AG04450 (cell line): ENCODE measurements around the gene SMIM36. TPM values are rescaled to one million over a fixed set of nuclear protein-coding genes. Genes with fewer than 3 reads are reported as not detected.

ENCODE experiments used
- CTCF ChIA-PET: fragments of 300-600, 350-600 bp; formaldehyde crosslinking; extraction: SDS; loops from one replicate; lab custom pipeline; 2022; ENCODE audit warnings: antibody characterized with exemption, inconsistent platforms; lab: Charles Lee
- POLR2A ChIA-PET: fragments of 350-600 bp; formaldehyde crosslinking; extraction: SDS; loops from one replicate; lab custom pipeline; 2021; ENCODE audit warnings: antibody characterized with exemption, inconsistent platforms; lab: Yijun Ruan, JAX
- DNase-seq: peaks from one replicate; pipeline ENCODE4 v3.0.0-alpha.2; 2011; ENCODE audit warnings: low read depth, low spot score
- H3K27ac ChIP-seq: one replicate; pipeline ENCODE4 v1.5.1; 2012; ENCODE audit warnings: low read depth, low read length, control low read depth
- H3K27me3 ChIP-seq: one replicate; pipeline ENCODE4 v1.6.0; 2012; ENCODE audit warnings: low read length; ENCODE audit not compliant: control insufficient read depth, insufficient read depth
- H3K4me3 ChIP-seq: 2 replicates; pipeline ENCODE4 v1.5.1; 2011; ENCODE audit warnings: mild to moderate bottlenecking, low read depth, low read length, control low read depth
- H3K9me3 ChIP-seq: 2 replicates; pipeline ENCODE4 v1.5.1; 2012; ENCODE audit warnings: low read length; ENCODE audit not compliant: control insufficient read depth, insufficient read depth
- CTCF ChIP-seq: IDR thresholded peaks from 2 replicates; pipeline ENCODE4 v1.5.1; 2011; ENCODE audit warnings: low read depth, low read length, control low read depth, inconsistent platforms
- polyA plus RNA-seq: library from polyadenylated mRNA; depleted of rRNA; stranded (reverse); fragments of >200 nt; gene quantifications from 2 replicates; pipeline ENCODE4 v1.2.3, GENCODE V29; 2011

Gene SMIM36
- polyA plus RNA-seq, 1 experiment = not detected

- H3K27me3 ChIP-seq = no peaks in the 10 kb centered on the region
- TF ChIP-seq CTCF = no peak
- ChIA-PET POLR2A (interaction anchor here (0.6 kb wide), 1 partner anchor 36 kb away, joined by 9 read pairs; no protein-coding TSS in a partner anchor), CTCF (interaction anchor here (0.8 to 3.6 kb wide), 5 partner anchors 68 to 186 kb away, joined by 3 to 22 read pairs (median 3); no protein-coding TSS in a partner anchor)
- no peak for DNase-seq
- peaks cover 1% of the 10 kb centered on the region; the same call in 1 of the 2 replicates for H3K9me3 ChIP-seq
- H3K4me3 ChIP-seq = no peak overlapping the region
- H3K27ac ChIP-seq = no peak overlapping the region
Observed at GRCh38 chr17:55416000-55416399, 95.3 kb downstream of the SMIM36 start.

GRCh38 chr17:55414983-55415382 is 96.3 kb downstream of the SMIM36 start:
- Histone ChIP-seq H3K9me3 (no peaks in the 10 kb centered on the region), H3K27me3 (no peaks in the 10 kb centered on the region), H3K4me3 (no peak overlapping the region), H3K27ac (no peak overlapping the region)
- ChIA-PET CTCF (interaction anchor here (0.6 to 1.5 kb wide), 5 partner anchors 58 to 1595 kb away, joined by 3 to 4 read pairs (median 3); no protein-coding TSS in a partner anchor), POLR2A (no interaction called here)
- no peak for TF ChIP-seq CTCF
- DNase-seq = no peak

- Histone ChIP-seq H3K4me3 (no peak overlapping the region), H3K27ac (no peak overlapping the region), H3K9me3 (no peaks in the 10 kb centered on the region), H3K27me3 (no peaks in the 10 kb centered on the region)
- POLR2A ChIA-PET = no interaction called here
- no peak for TF ChIP-seq CTCF
- CTCF ChIA-PET = interaction anchor here (0.6 to 1.5 kb wide), 4 partner anchors 14 to 188 kb away, joined by 3 to 7 read pairs (median 5); no protein-coding TSS in a partner anchor
- no peak for DNase-seq
Observed at GRCh38 chr17:55413825-55414489, 97.3 kb downstream of the SMIM36 start.

- no peak for TF ChIP-seq CTCF
- no peaks in the 10 kb centered on the region for H3K27me3 ChIP-seq
- POLR2A ChIA-PET = no interaction called here
- H3K4me3 ChIP-seq = no peak overlapping the region
- H3K9me3 ChIP-seq = no peaks in the 10 kb centered on the region
- no peak overlapping the region for H3K27ac ChIP-seq
- no peak for DNase-seq
- CTCF ChIA-PET = interaction anchor here (1.2 kb wide), 1 partner anchor 103 kb away, joined by 7 read pairs; no protein-coding TSS in a partner anchor
Observed at GRCh38 chr17:55411463-55411855, 99.8 kb downstream of the SMIM36 start.
